T-helper 22 cell (primary cell): ENCODE results near the gene TNFRSF13B.
"Not testable (repeated sequence)": the region's sequence is repeated elsewhere in the genome, so short reads cannot be mapped to it uniquely, and the experiment has no call there.

ENCODE experiments used
- DNase-seq: peaks from one replicate; pipeline ENCODE4 v3.0.0-alpha.2; 2020; ENCODE audit warnings: low read depth

The TNFRSF13B gene

DNA sequence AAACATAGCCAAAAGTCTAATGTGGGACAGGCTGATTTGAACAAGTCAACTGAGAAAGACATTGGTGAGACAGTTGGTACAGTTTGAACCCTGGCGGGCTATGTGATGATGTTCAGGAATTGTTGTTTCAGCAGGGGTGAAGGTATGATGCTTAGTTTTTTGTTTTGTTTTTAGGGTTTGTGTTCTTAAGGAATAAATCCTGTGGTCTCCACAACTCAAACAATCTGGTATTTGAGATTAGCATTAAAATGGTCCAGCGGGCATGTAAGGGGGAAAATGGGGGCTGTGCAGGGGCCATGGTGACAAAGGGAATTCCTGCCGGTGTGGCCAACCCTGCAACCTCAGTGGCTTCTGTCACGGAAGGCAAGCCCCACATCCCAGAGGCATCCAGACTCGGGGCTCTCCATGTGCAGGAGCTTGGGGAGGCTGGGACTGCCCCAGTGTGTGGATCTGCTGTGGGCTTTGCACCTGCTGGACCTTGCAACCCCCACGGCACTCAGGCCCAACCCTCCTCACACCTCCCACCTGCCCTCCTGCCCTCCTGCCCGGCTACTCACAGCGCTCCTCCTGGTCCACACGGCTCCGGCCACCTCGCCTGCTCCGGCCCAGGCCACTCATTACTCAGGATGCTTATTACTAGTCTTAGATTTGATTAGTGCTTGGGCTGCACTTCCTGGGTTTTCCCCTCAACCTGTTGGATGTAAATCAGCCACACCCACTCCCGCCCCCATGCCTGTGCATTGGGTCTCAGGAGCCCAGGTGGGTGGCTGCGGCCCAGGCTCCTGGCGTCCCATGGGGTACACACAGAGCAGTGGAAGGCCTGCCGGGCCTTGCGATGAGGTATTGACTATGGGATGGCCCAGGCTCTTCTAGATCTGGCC lies at the start of gene TNFRSF13B:
Gene TNFRSF13B (minus strand): TSS at position 661 of the 881 bp plus-strand sequence. CDS start 43 bp downstream, at position 618.
- no peak for DNase-seq

DNA sequence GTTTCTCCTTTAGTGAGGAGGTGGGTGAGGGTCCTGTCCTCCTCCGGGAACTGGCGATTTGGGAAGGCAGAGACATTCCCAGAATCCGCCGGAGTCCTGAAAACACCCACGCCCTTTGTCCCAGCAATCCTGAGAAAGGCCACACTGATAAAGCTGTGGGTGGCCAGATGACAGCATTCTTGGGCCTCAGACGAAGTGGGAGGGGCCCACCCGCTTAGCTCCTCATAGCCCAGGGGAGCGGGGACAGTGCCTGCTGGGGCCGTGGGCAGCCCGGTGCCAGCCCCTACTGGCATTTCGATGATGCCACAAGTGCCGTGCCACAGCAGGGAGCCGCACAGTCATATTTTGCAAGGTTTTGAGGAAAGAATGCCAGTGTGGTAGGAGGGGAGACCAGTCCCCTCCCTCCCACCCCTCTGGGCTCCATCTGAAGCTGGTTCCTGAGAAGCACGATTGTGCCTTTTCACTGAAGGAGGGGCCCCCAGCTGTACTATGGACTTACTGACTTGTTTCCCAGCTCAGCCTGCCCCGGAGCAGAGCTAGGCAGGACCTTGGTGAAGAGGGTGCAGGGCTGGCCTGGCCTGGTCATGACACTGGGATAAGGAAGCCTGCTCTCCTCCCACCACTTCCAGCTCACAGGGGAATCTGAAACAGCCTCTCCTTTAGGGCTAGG lies 49.4 kb upstream of the TNFRSF13B start:
- DNase-seq: no peak

DNA sequence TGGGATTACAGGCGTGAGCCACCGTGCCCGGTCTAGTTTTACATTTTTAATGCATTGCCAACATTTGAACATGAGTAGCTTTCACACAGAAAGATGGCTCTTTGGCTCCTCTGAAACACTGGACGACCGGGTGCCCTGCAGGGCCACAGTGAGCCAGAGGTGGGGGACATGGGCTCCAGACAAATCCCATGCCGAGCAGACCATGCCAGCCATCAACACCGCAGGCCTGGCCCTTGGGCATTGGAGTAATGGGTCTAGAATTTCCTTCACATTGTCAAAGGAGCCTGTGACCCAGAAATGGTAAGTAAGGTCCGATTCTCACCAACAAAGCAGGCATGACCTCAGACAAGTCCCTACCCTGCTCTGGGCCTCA lies 48.9 kb upstream of the TNFRSF13B start:
- no peak for DNase-seq

DNA sequence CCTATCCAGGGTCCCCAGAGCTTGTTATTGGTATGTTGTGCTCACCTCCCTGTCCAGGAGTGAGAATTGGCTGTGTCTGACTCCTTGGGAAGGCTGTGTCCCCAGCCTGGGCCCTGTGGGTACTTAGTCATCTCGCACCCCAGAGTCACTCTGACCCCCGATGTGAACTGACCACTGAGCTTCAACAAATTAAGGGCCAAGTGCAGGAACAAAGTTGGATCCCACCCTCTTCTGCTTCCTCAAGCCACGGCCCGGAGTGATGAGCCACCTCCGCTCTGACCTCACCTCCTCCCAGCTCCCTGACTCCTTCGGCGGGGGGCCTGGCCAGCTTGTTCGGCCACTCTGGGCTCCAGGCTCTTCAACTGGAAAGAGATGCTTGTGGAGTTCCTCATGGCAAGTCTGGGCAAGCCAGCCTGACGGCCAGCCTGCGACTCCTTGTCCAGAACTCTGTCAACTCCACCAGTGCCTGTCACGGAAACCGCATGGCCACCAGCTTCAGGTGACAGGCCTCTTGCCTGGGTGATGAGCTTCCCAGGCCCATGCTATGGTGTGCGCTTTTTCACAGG lies 48.1 kb upstream of the TNFRSF13B start:
- no peak for DNase-seq

DNA sequence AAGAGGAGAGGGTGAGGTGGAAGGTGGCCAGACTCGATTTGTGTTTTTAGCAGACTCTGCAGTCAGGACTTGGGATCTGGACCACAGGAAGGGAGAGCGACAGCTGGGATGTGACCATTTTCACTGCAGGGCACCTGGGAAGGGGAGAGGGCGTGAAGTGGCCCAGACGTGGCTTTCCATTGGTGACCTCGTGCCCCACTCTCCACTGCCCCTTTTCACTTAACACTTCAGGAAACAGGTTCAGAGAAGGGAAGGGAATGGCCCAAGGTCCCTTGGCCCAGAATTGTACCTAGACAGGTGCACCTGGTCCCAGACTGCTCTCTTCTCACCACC lies 47.5 kb upstream of the TNFRSF13B start:
- no peak for DNase-seq

DNA sequence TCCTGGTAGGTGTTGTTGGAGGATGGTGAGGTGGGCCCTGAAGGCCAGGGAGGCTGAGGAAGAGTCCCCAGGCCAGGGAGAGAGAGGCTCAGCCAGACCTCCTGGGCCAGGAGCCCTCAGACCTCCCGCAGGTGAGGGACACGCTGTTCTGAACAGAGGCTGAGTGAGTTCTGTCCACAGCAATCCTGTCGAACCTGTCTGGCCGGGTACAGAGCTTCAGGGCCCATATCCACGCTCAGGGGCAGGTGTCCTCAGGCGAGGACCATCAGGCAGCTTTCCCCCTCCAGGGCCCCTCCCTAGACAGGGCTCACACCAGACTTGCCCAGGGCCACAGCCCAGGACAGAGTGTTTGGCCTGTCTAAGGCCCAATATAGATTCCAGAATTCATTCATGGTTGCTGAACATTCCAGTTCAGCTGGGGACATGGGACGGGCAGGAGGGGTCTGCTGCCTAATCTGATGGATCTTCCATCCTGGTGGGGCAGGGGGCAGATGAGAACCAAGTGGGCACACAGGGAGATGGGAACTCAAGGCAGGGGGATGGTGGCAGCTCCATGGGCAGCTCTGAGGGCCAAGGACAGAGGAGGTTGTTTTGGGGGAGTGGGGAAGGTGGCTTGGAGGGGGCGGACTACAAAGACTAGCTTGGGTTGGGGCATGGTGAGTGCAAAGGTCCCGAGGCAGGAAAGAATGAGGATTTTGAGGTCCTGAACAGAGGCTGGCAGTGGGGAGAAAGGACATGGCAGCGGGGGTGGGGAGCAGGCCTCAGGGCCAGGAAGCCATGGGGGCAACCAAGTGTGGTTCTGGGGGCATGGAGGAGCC lies 46.9 kb upstream of the TNFRSF13B start:
- no peak for DNase-seq

DNA sequence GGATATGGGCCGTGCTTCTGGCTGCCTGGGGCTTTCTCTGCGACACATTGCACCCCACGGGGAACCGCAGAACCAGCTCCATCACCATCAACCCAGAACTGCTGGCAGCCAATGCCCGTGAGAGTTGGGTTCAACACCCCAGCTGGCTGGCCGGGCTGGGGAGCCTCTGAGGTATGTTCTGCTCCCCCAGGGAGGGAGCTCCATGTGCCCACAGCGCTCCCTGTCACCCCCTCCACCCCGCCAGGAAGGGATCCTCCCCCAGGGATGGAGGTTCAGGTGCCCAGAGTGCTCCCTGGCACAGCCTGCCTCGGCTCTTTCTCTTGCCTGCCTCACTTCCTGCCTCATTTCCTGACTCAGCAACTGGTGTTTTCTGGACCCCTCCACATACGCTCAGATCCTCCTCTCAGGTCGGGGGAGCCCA lies 46.1 kb upstream of the TNFRSF13B start:
- no peak for DNase-seq

DNA sequence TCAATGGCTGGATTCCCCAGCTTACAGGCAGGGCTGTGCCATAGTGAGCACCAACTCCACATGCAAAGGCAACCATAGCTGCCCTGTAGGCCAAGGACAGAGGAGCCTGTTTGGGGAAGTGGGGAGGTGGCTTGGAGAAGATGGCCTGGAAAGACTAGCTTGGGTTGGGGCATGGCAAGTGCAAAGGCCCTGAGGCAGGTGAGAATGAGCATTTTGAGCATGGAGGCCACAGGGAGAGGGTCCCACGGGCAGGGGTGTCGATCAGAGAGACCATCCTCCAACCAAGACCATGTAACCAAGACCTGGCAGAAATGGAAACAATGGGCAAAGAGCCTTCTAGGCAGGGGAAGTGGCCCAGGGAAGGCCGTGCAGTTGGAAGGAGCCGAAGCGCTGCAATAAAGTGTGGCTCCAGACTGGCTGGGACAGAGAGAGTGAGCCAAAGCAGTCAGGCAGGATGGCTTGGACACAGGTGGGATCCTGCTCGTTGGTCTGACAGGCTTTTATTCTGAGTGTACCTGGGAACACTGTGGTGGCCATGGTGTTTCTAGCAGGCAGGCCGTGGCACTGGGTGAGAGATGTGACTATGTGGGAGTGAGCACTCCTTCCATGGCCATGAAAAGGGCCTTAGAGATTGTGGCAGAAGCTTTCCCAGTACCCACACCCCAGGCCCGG lies 45.6 kb upstream of the TNFRSF13B start:
- DNase-seq: no peak

DNA sequence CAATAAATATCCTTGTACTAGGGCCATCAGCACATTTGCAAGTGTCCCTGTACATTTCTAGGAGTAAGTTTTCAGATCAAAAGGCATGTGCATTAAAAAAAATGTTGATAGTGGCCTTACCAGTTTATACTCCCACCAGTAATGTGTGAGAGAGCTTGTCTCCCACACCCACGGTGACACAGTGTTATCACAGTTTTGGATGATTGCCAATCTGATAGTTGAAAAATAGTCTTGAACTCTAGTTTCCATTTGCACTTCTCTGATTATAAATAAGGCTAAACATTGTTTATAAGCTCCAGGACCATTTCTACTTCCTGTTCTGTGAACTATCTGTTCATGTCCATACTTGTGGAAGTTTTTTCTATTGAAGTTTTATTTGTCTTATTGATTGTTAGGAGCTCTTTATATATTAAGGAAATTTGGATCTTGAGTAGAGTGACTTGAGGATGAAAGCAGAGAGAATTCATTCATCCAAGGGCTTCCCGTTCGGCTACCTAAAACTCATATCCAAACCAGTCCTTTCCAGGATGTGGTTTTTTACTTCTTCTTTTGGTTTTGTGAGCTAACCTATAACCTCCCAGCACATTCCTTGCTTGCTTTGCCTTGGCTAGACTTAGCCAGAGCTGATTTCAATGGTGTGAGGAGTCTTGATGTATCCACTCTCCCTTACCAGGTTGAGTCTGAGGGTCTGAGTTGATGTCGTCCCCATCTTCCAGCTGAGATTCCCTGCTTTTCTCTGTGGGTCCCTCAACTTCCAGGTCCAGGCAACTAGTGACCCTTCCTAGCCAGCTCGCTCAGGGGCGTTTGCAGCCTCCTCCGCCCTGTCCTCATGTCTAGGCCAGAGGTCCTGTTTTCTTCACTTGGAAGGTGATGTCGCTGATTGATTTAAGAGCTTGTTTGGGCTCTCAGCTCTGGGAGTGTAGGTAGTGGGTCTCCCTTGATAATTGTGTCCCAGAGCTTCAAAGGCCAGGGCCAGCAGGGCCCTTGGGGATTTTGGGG lies 44.6 kb upstream of the TNFRSF13B start:
- not testable (repeated sequence) for DNase-seq

DNA sequence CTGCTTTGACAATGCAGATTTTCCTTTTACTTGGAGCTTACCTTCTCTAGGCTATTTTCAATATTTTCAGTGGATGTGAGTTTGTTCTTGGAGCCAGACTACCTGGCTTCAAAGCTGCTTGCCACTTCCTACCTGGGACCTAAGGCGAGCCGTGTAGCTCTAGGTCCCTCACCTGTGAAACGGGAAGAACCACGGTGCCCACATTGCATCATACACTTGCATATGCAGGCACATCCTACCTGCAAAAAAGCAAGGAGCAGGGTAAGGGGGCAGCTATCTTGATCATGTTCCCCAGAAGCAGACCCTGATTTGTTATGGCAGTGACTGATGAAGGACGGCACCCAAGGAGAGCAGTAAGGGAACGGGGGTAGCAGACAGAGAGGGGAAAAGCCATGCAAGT lies 43.3 kb upstream of the TNFRSF13B start:
- no peak for DNase-seq

DNA sequence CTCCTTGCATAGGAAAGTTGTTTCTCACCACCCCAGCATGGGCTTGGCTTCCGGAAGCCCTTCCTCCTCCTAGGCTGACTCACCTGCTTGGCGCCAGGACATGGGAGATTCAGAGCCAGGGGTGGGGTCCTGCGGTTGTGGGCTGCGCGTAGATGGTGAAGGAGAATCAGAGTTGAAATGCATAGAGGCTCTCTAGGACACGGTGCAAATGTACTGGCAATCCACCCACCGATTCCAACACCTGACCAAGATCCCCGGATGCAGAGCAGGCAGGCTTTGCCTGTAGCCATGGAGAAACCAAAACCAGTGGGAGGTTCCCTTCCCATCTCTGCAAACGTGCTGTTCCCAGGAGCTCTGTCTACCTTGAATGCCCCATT lies 42.8 kb upstream of the TNFRSF13B start:
- not testable (repeated sequence) for DNase-seq

DNA sequence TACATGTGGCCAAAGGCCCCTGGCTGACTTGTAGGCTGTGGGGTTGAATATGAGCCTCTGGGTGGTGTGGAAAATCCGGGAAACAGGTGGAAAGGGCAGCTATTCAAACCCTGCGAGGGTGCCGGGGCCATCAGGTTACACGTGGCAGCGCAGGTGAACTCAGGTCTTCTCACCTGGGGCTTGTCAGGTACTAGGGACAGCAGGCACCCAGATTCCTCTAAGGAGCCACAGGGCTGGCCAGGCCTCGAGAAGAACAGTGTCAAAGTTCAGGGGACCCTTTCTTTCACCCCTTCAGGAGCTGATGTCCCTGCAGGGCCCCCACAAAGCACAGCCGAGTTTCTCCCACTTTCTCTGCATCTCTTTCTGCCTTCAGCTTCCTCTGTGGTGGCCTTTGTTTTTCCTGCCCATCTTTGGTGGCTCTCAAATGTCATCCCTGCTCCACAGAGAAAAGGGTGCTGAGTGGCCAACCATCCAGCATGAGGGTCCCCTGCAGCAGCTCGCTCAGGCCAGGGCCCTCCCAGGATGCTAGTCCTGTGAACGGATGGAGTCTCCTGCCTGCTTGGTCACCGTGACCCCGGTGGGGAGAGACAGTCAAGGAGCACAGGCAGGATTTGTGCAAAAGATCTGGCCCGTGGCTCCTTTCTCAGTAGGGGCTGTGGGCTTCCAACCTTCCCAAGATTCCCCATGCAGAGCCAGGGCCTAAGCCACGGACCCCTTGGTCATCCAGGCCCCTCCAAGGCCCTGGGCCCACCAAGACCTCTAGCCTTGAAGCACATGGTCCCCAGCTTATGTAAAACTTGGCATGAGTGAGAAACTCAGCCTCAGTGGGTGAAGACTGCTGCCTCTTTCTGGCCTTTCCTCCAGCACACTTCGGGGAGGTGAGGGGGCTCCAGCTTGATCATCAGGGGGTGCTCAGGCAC lies 42.2 kb upstream of the TNFRSF13B start:
- not testable (repeated sequence) for DNase-seq

DNA sequence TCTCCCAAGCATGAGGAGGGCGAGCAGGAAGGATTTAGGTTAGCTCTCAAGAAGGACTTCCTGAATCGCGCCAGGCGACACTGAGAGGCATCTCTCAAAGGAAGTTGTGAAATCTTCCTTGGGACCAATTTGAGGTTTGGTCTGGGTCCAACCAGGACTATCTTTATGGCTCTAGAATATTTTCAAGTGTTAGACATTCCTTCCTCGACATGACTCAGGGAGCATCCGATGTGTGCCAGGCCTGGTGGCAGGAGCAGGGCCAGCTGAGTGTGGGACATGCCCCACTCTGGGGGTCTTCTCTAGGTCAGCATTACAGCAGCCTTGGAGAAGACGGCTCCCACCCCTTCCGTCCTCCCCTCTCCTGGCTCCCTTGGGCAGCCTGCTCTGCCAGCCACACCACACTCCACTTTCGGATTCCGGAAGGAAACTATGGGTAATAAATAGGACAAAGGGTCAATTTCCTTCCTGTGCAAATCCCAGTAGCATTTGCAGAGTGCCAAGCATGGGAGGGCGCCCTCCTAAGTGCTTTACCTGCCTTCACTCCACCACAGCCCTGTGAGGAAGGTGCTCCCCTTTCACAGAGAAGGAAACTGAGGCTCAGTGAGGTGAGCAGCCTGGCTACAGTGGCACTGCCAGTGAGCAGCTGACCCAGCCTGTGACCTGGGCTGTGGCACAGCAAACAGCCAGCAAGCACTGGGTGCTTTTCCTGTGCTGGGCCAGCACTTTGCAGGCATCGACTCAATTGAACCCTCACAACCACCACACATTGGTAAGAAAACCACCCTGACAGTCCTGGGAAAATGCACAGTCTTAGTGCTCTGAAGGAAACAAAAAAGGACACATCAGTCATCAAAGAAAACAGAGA lies 39.4 kb upstream of the TNFRSF13B start:
- DNase-seq: not testable (repeated sequence)

DNA sequence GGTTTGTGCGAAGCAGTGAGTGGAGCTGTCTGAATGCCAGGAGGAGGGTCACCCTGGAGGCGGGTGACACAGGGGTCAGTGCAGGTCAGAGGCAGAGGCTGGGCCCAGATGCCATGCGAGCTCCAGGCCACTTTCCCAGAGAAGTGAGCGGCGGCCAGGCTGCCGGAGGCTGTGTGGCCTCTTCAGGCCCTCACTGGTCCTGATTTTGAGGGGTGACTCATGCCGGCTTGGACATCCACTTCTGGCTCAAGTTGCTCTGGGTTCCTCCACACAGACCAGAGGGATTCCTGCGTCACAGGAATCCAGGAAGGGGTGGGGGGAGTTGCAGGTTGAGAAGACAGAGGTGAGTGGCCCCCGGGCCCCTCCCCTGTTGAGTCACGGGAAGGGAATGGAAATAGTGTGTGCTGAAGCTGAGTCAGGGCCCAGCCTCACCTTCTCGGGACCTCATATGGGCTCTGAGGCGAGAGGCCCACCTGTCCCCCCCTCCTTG lies 38.7 kb upstream of the TNFRSF13B start:
- not testable (repeated sequence) for DNase-seq

DNA sequence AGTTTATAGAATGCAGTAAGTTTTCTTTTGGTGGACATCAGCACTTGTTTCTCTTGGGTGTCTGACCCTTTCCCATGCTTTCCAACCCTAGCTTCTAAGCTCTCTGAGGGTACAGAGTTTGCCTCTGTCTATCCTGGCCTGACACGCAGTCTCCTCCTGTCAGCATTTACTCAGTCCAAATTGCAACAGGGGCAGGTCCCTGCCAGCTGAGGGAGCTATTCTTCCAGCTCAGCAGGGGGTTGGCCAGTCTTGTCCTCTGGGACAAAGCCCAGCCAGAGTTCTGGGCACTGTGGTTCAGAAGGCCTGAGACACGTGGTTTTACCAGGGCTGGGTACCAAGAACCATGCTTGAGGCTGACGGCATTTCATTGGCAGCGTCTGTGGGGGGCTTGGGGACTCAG lies 38.1 kb upstream of the TNFRSF13B start:
- not testable (repeated sequence) for DNase-seq

DNA sequence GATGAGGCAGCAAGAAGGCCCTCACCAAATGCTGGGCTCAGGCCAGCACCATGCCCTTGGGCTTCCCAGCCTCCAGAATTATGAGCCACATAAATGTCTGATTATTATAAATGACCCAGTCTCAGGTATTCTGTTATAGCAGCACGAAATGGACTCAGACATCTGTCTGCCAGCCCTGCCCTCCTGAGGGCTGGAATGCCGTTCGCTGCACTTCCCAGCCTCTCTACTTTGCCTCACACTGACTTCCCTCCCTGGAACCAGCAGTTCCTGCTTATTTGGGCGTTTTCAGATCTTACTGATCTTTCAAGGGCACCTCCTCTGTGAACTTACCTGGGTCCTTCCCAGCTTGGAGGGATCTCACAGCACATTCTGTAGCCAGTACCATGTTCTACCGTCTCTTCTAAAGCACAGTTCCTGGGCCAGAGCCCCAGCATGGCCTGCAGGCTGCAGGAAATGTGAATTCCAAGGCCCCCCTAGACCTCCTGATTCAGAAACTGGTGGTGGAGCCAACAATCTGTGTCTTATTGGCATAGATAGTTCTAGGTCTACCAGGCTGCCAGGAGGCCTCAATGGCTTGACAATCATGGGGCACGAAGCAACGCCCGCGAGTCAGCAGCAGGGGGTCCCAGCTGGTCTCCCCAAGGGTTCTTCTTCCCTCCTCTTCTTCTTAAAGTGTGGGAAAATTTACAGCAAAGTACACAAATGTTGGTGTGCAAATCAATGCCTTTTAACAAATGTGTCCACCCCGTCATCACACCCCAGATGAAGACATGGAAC lies 36.9 kb upstream of the TNFRSF13B start:
- DNase-seq: not testable (repeated sequence)

DNA sequence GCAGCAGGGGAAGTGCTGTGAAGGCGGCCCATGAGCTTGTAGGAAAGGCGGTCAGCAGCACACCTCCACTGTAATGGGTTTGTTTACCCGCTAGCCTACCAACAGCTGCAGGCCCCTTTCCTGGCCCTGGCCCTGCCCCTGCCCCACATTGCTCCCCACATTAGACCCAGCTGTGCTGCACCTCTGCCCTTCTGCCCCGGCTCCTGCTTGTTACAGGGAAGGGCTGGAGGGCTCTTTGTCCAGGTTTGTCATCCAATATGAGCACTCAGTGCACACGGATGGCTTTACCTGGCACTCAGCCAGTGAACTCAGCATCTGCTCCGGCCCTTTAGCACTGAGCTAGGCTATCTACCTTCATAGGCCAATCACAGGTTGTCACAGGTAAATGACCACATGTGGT lies 36.0 kb upstream of the TNFRSF13B start:
- not testable (repeated sequence) for DNase-seq
